HepG2 (cell line): Measurements from ENCODE around the gene TGFBR1. TPM values are rescaled to one million over a fixed set of nuclear protein-coding genes. Genes with fewer than 3 reads are reported as not detected.

ENCODE experiments used
- ETS1 ChIP-seq: sonication (generic); formaldehyde crosslinking; IDR thresholded peaks from 2 replicates; pipeline ENCODE4 v1.4.0; 2020; ENCODE audit warnings: missing genetic modification reagents
- HIVEP1 ChIP-seq: sonication (generic); formaldehyde crosslinking; IDR thresholded peaks from 2 replicates; pipeline ENCODE4 v1.4.0; 2020; ENCODE audit warnings: mild to moderate bottlenecking, missing genetic modification reagents
- HMGXB3 ChIP-seq: sonication (generic); formaldehyde crosslinking; IDR thresholded peaks from 2 replicates; pipeline ENCODE4 v1.4.0; 2020; ENCODE audit warnings: missing genetic modification reagents, borderline replicate concordance
- KLF6 ChIP-seq: IDR thresholded peaks from 2 replicates; pipeline ENCODE4 v1.8.0; 2016; ENCODE audit warnings: missing biosample characterization, missing genetic modification reagents
- KMT2B ChIP-seq: IDR thresholded peaks from 2 replicates; pipeline ENCODE4 v1.6.1; 2016; ENCODE audit warnings: missing genetic modification reagents, missing compliant biosample characterization
- MAX ChIP-seq: IDR thresholded peaks from 2 replicates; pipeline ENCODE4 v1.6.1; 2012; ENCODE audit warnings: inconsistent platforms
- MIER2 ChIP-seq: IDR thresholded peaks from 2 replicates; pipeline ENCODE4 v1.6.1; 2016; ENCODE audit warnings: missing biosample characterization, missing genetic modification reagents
- MXD4 ChIP-seq: IDR thresholded peaks from 2 replicates; pipeline ENCODE4 v1.6.1; 2016; ENCODE audit warnings: mild to moderate bottlenecking, missing biosample characterization, missing genetic modification reagents
- NAIF1 ChIP-seq: sonication (generic); formaldehyde crosslinking; IDR thresholded peaks from 2 replicates; pipeline ENCODE4 v1.5.0; 2020; ENCODE audit warnings: mild to moderate bottlenecking, missing genetic modification reagents, borderline replicate concordance
- NFAT5 ChIP-seq: sonication (generic); formaldehyde crosslinking; IDR thresholded peaks from 2 replicates; pipeline ENCODE4 v1.4.0; 2020; ENCODE audit warnings: missing genetic modification reagents
- NFYB ChIP-seq: sonication (generic); formaldehyde crosslinking; IDR thresholded peaks from 2 replicates; pipeline ENCODE4 v1.4.0; 2020; ENCODE audit warnings: missing genetic modification reagents
- PITX1 ChIP-seq: sonication (generic); formaldehyde crosslinking; IDR thresholded peaks from 2 replicates; pipeline ENCODE4 v1.5.1; 2020; ENCODE audit warnings: mild to moderate bottlenecking, missing genetic modification reagents
- SAFB2 ChIP-seq: sonication (generic); formaldehyde crosslinking; IDR thresholded peaks from 2 replicates; pipeline ENCODE4 v1.5.1; 2020; ENCODE audit warnings: missing genetic modification reagents, low read depth, mild to moderate bottlenecking, borderline replicate concordance
- ZBTB42 ChIP-seq: sonication (generic); formaldehyde crosslinking; IDR thresholded peaks from 2 replicates; pipeline ENCODE4 v1.5.0; 2020; ENCODE audit warnings: mild to moderate bottlenecking, missing genetic modification reagents
- ZNF343 ChIP-seq: sonication (generic); formaldehyde crosslinking; IDR thresholded peaks from 2 replicates; pipeline ENCODE4 v1.4.0; 2020; ENCODE audit warnings: mild to moderate bottlenecking, missing genetic modification reagents
- ZNF7 ChIP-seq: IDR thresholded peaks from 2 replicates; pipeline ENCODE4 v1.6.1; 2016; ENCODE audit warnings: missing biosample characterization, missing genetic modification reagents
- ZNF709 ChIP-seq: sonication (generic); formaldehyde crosslinking; IDR thresholded peaks from 2 replicates; pipeline ENCODE4 v1.5.0; 2020; ENCODE audit warnings: mild to moderate bottlenecking, missing genetic modification reagents
- ZNF776 ChIP-seq: sonication (generic); formaldehyde crosslinking; IDR thresholded peaks from 2 replicates; pipeline ENCODE4 v1.4.0; 2020; ENCODE audit warnings: mild to moderate bottlenecking, missing genetic modification reagents
- ZNF841 ChIP-seq: sonication (generic); formaldehyde crosslinking; IDR thresholded peaks from 2 replicates; pipeline ENCODE4 v1.8.1; 2023; ENCODE audit warnings: missing genetic modification reagents, borderline replicate concordance
- polyA plus RNA-seq, 8 experiments: library from polyadenylated mRNA; depleted of rRNA in 3 of 8; stranded (reverse) in 7 of 8; unstranded in 1 of 8; fragments of >200 nt; fragmentation: Illumina TruSeq in 4 of 8; extraction: Trizol in 4 of 8; gene quantifications; 2 replicates each; pipeline versions ENCODE4 v1.2.1 to v1.2.3, GENCODE V29; 2011 to 2016; ENCODE audit warnings: low read depth in 4 of 8, missing spikeins in 1 of 8, mixed read lengths in 1 of 8; ENCODE audit not compliant: insufficient read depth in 1 of 8
- total RNA-seq, 5 experiments: library from RNA; depleted of rRNA; stranded (reverse); fragments of >200 nt; fragmentation: Illumina TruSeq; extraction: Trizol; gene quantifications; 2 replicates each; pipeline ENCODE4 v1.2.3, GENCODE V29; 2016; ENCODE audit warnings: low read depth in 1 of 5

TGFBR1 gene
- total and polyA plus RNA-seq, 2 of the 13 experiments (the other 11 are each of a cell fraction or from before 2014, with no cell fraction given): 16.8 to 23.9 TPM

GRCh38 chr9:99105152-99106043, 485 bp downstream of the TGFBR1 start (continued):
- TF ChIP-seq NFAT5 (CRISPR knock-in tag) (no peak), ZNF709 (no peak), ZNF841 (CRISPR knock-in tag) (no peak), ZNF776 (CRISPR knock-in tag) (no peak), MXD4 (CRISPR knock-in tag) (no peak), NAIF1 (CRISPR knock-in tag) (no peak), PITX1 (CRISPR knock-in tag) (no peak), SAFB2 (CRISPR knock-in tag) (no peak), KMT2B (0 out of 2 replicates have a peak, but pooled peaks have one; percentile 26), HMGXB3 (CRISPR knock-in tag) (no peak), ETS1 (0 out of 2 replicates have a peak, but pooled peaks have one; percentile 61), ZNF343 (CRISPR knock-in tag) (no peak), KLF6 (CRISPR knock-in tag) (no peak), MAX (no peak), ZNF7 (no peak), NFYB (peak; percentile 32; the same call in 1 of the 2 replicates), MIER2 (no peak), HIVEP1 (CRISPR knock-in tag) (peak; percentile 70; the same call in 1 of the 2 replicates), ZBTB42 (CRISPR knock-in tag) (no peak)
